Stimulated activated CD4-positive, alpha-beta T cell treated with anti-CD3 and anti-CD28 coated beads, Interleukin-4, amount 100 ng/mL, for 4 hours (primary cell): ENCODE measurements around the gene CHST8.

Experiments
- DNase-seq, 2 experiments: peaks; one replicate each; pipeline ENCODE4 v3.0.0-alpha.2; 2020

Gene CHST8

DNA sequence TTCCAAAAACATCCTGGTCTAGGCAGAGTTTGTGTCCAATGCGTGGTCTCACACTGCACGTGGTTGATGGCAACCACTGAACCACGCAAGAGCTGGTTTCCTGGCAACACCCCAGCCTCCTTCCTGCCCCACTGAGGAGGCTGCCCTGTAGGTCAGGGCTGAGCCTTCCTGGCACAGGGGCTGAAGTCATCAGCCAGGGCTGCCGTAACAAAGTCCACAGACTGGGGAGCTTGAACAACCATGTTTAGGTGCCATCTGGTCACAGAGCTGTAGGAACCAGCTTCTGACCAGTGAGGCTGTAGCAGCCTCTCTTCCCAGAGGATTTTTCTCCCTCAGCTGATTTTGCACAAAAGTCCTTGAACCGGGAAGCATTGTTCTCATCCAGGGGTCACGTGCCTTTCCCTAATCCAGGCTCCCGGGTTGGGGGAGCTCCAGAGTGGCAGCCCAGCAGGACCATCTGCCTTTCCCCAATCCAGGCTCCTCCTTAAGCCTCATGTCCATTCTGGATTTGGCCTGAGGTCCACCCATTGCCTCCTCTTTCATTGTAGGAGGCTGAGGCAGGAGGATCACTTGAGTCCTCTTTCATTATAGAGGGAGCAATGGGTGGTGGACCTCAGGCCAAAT, 53.9 kb downstream of the CHST8 start:
- no peak for DNase-seq

DNA sequence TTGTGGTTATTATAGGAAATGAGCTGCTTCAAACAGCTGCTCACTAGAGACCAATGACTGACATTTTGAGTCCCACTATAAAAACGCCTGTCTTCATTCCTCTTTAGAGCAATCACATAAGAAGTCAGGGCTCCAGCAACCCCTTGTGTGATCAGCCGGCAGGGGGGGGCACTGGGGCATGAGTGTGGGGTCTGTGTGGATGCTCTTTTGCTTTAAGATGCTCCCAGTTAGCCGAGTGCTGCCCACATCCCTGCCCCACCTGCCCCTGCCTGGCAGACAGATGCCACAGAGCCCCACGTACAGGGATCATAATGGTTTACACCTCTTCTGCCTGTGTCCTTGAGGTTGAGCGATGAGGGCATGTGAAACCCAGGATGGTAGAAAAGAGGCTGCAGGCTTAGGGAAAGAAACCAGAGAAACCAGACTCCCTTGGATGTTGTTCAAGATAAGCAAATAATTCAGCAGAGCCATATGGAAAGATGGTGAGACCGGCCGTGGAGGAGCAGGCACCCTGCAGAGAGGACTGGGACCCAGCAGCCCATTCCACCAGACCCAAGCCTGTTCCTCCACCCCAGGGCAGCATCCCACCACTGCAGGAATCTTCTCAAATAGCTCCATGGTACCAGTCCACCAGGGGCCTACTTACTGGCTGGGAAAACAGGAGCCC, 55.4 kb downstream of the CHST8 start:
- DNase-seq: no peak

DNA sequence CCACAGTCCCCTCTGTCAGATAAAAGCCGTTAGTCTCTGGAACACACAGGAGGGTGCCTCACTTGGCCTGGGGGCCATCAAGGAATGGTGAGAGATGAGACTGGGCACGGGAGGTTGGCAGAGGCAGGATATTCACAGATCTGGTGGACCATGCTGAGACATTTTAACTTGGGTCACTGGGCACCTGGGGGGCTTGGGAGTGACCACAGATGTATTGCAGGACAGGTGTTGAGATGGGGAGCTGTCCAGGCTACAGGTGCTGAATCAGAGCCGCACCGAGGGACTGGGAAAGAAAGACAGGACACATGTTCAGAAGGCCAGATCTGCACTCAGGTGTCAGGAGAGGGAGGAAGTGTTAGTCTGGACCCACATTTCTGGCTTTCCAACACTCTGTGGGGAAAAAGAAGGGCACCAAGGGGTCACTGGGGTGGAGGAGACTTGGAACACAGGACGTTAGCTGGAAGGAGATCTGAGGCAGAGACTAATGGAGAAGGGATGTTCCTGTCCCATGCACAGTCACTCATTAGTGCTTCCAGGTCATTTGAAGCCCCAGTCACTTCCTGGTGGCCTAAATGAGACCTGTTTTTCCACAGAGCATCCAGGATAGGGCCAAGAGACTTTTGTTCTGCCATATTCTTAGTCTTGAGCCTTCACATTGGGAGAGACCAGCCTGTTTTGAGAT, 56.1 kb downstream of the CHST8 start:
- no peak for DNase-seq

DNA sequence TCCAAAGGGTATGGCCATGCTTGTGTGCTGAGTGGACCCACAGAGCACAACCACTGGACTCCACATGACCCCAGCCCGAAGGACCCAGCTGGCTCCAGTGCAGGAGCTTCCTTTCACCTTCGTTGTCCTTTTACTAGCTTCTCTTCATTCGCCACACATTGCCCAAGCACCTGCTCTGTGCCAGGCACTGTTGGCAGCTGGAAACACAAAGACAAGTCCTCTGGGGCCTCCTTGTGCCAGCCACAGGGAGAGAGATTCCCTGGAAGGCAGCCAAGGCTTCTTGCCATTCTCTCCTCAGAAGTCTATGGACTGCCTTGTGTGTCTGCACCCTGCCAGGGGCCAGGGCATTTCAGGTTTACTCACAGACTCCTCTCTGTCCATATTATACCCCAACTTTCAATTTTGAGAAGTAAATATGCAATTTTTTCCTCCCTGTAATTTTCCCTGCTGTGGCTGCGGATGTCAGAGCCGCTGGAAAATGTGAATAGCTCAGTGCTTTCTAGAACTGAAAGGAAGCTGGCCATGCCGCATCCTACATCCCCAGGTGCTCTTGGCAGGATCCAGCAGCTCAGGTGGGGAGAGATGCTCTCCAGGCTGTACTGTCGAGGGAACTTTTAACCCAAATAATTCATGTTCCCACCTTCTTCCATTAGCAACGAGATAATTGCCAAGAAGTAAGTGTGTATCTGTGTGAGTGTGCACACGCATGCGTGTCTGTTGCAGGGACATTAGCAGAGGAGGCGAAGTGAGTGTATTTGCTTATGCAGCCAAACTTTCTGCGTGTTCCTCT, 57.2 kb downstream of the CHST8 start:
- no peak for DNase-seq

DNA sequence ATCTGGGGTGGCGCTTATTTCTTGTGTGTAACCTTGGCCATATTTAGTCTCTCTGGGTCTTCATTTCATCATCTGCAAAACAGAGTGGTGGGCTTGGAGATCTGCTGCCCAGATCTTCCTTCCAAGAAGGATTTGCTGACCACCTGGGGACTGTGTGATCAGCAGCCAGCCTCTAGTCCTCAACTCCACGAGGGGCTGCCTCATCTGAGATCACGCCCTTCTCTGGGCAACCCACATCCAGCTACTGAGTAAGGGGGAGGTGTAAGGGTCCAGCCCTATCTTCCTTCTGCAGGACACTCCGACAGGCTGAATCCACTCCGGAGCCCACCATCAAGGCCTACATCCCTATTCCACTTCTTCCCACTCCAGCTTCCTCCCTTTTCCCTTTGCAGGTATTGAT, 57.9 kb downstream of the CHST8 start:
- DNase-seq: no peak

- DNase-seq: no peak
Measured at GRCh38 chr19:33681081-33681680, 59.4 kb downstream of the CHST8 start.

GRCh38 chr19:33683881-33684537, 62.3 kb downstream of the CHST8 start:
- no peak for DNase-seq

DNA sequence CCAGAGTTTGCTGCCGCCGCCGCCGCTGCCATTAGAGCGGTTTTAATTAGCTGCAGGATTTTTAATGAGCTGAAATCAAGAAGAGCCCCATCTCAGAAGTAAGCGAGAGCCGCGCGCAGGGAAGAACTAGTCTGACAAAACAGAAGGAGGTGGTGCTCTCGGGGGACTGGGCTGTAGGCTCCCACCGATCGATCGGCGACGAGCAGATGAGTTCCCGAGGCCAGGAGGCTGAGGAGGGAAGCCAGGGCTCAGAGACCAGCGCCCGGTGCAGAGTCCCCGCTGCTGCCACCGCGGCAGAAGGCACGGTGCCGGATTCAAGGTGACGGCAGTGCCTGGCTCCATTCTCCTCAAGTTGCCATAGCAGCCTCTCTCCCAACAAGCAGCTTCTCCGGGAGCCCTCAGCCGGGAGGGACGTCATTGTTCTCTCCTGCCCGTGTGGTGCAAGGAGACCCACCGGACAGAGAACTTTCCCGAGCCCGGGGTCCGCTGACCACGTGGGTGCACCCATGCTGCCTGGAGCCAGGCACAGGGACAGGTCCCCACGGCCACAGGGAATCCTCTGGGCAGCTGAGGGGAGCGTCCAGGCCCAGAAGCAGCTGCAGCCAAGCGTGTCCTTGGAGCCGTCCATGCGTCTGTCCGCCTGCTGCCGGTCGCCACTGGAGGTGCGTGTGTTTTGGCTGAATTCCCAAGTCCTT, 62.9 kb downstream of the CHST8 start:
- no peak for DNase-seq

- no peak for DNase-seq
Measured at GRCh38 chr19:33685541-33685940, 63.8 kb downstream of the CHST8 start.

GRCh38 chr19:33686262-33686661, 64.5 kb downstream of the CHST8 start:
- no peak for DNase-seq

GRCh38 chr19:33686687-33687480, 65.1 kb downstream of the CHST8 start:
- no peak for DNase-seq

- no peak for DNase-seq
Measured at GRCh38 chr19:33687481-33688170, 65.9 kb downstream of the CHST8 start.

- no peak for DNase-seq
Measured at GRCh38 chr19:33688171-33688992, 66.6 kb downstream of the CHST8 start.

DNA sequence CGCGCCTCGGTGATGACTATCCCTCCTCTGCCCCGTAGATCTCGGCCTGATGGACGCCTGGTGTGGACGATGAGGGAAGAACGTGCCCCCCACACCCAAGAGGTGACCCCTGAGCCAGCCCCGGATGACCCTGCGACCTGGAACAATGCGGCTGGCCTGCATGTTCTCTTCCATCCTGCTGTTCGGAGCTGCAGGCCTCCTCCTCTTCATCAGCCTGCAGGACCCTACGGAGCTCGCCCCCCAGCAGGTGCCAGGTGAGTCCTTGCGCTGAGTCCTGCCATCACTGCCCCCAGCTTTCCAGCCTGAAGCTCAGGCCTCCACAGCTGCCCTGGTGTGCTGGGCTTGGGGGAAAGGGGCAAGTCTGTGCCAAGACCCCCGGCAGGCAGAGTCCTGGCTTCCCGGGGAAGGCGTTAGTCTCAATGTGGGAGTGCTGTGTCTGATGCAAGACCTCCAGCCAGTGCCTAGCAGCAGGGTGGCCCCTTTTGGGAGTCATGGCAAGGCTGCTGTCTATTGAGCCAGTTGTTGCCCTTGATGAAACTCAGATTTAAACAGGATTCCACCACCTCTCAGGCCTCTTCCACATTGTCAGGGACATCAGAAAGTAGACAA, 67.5 kb downstream of the CHST8 start:
- no peak for DNase-seq

- DNase-seq: no peak
Measured at GRCh38 chr19:33689868-33690267, 68.1 kb downstream of the CHST8 start.

DNA sequence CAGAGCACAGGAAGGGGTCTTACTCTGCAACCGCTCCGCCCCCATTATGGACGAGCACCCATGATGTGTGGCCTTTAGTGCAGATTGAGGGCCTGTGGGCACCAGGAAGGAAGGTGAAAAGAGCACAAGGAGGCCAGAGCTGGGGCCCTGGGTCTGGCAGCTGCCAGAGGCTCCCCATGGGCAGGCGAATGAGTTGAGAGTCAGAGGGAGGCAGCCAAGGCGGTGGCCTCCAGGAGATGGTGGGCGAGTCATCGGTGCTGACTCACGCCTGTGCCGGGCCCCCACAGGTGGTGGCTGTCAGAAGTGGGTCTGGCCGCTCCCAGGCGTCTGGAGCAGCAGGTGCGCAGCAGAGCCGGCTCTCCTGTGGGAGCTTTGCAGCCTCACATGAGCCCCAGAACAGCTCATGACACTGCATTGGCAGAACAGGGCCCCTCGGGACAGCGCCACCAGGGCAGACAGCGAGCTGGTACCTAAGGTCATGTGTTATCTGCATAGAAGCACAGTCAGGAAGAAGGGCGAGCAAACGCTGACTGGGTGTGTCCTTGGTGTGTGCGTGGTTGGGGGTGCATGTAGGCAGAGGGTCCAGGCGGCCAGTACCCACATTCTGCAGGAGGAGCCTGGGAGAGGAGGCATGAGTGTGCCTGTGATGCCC, 68.8 kb downstream of the CHST8 start:
- DNase-seq: no peak

DNA sequence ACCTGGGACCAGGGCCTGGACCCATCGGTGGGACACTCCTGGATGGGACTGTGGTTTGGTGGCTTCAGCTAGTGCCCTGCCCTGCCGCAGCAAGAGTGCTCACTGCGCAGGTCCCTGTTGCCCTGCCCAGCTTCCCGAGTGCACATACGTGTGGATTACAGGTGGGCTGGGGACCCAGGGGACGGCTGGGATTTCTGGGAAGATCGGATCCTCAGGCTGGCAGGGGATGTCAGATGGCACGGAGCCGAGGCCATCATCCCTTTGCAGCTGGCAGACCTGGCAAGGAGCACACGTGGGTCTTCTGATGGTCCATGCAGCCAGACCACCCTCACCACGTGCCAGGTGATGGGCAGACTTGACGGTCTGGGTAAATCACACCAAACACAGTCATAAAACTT, 69.3 kb downstream of the CHST8 start:
- DNase-seq: no peak

- no peak for DNase-seq
Measured at GRCh38 chr19:33691736-33692135, 70.0 kb downstream of the CHST8 start.

GRCh38 chr19:33693678-33694077, 71.9 kb downstream of the CHST8 start:
- DNase-seq: no peak
